HG03442 (cell line): Measurements from ENCODE around the gene TNRC6A.
"Not testable (repeated sequence)": the region's sequence is repeated elsewhere in the genome, so short reads cannot be mapped to it uniquely, and the experiment has no call there.

Experiments
- ATAC-seq: cut with Tn5 transposase; IDR thresholded peaks from one replicate; pipeline ENCODE4 v1.9.1; 2021; ENCODE audit warnings: mild to moderate bottlenecking, moderate library complexity; ENCODE audit not compliant: unreplicated experiment

Gene TNRC6A

GRCh38 chr16:24723663-24724062 is 5.8 kb upstream of the TNRC6A start:
- ATAC-seq: no peak

- no peak for ATAC-seq
These were observed 1.4 kb upstream of the TNRC6A start for GRCh38 chr16:24728011-24728410.

GRCh38 chr16:24728891-24729242 is 584 bp upstream of the TNRC6A start:
- ATAC-seq: no peak

- no peak for ATAC-seq
These were observed 732 bp downstream of the TNRC6A start for GRCh38 chr16:24729951-24730815.

- no peak for ATAC-seq
These were observed 1.5 kb downstream of the TNRC6A start for GRCh38 chr16:24730914-24731313.

- no peak for ATAC-seq
These were observed 2.4 kb downstream of the TNRC6A start for GRCh38 chr16:24731722-24732419.

- ATAC-seq: no peak
These were observed 4.9 kb downstream of the TNRC6A start for GRCh38 chr16:24734382-24734781.

GRCh38 chr16:24736758-24737157 is 7.3 kb downstream of the TNRC6A start:
- ATAC-seq: no peak

GRCh38 chr16:24737391-24737871 is 8.0 kb downstream of the TNRC6A start:
- ATAC-seq: no peak

- no peak for ATAC-seq
These were observed 8.6 kb downstream of the TNRC6A start for GRCh38 chr16:24737916-24738594.

- no peak for ATAC-seq
These were observed 9.4 kb downstream of the TNRC6A start for GRCh38 chr16:24738895-24739294.

- ATAC-seq: no peak
These were observed 12.4 kb downstream of the TNRC6A start for GRCh38 chr16:24741862-24742261.

GRCh38 chr16:24742610-24743009 is 13.2 kb downstream of the TNRC6A start:
- ATAC-seq: not testable (repeated sequence)

GRCh38 chr16:24745391-24745790 is 15.9 kb downstream of the TNRC6A start:
- no peak for ATAC-seq

- no peak for ATAC-seq
These were observed 16.3 kb downstream of the TNRC6A start for GRCh38 chr16:24745791-24746190.

- ATAC-seq: no peak
These were observed 18.0 kb downstream of the TNRC6A start for GRCh38 chr16:24747441-24747840.

- no peak for ATAC-seq
These were observed 18.8 kb downstream of the TNRC6A start for GRCh38 chr16:24748242-24748641.

GRCh38 chr16:24749310-24749709 is 19.9 kb downstream of the TNRC6A start:
- ATAC-seq: no peak

- ATAC-seq: not testable (repeated sequence)
These were observed 20.4 kb downstream of the TNRC6A start for GRCh38 chr16:24749872-24750271.

GRCh38 chr16:24753000-24753399 is 23.5 kb downstream of the TNRC6A start:
- ATAC-seq: no peak

- no peak for ATAC-seq
These were observed 24.0 kb downstream of the TNRC6A start for GRCh38 chr16:24753437-24753836.

GRCh38 chr16:24754543-24754942 is 25.1 kb downstream of the TNRC6A start:
- no peak for ATAC-seq
